ENCODE measurements around the gene GRIA1.

DNA sequence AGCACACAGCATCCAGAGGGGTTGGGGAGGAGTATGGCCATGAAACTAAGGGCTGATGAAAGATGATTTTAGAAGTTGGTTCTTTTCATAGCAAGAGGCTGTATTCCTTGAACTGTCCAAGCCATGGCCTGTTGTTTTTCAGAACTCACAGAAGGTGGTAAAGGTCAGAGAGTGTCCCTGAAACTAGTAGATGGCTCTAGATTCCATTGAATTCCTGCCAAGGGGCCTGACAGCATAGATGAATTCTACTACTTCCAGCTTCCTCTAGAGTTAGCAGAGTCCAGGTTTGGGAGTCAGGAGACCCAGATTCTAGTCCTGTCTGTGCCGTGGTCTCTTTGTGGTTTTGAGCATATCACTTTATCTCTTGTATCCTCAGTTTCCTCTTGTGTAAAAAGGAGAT is 101.6 kb downstream of the GRIA1 start:
- TF ChIP-seq, protein P1, sequence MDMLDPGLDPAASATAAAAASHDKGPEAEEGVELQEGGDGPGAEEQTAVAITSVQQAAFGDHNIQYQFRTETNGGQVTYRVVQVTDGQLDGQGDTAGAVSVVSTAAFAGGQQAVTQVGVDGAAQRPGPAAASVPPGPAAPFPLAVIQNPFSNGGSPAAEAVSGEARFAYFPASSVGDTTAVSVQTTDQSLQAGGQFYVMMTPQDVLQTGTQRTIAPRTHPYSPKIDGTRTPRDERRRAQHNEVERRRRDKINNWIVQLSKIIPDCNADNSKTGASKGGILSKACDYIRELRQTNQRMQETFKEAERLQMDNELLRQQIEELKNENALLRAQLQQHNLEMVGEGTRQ (CRISPR knock-in tag; IDR thresholded peaks at IDR 0.05): no peak
- TF ChIP-seq ETV6 (CRISPR knock-in tag; IDR thresholded peaks at IDR 0.05) (no peak), NFE2L1 (CRISPR knock-in tag; IDR thresholded peaks at IDR 0.05) (no peak), NR3C1 (CRISPR knock-in tag; conservative IDR thresholded peaks at IDR 0.05; ENCODE audit: low read depth) (no peak), FOXP1 (CRISPR knock-in tag; IDR thresholded peaks at IDR 0.05; ENCODE audit: borderline replicate concordance) (no peak), SOX15 (CRISPR knock-in tag; IDR thresholded peaks at IDR 0.05) (no peak), OVOL2 (CRISPR knock-in tag; IDR thresholded peaks at IDR 0.05; ENCODE audit: borderline replicate concordance) (no peak), IRF2 (CRISPR knock-in tag; IDR thresholded peaks at IDR 0.05; ENCODE audit: borderline replicate concordance, low read depth) (no peak), GABPB1 (CRISPR knock-in tag; IDR thresholded peaks at IDR 0.05) (no peak)
- TF ChIP-seq, protein P2, sequence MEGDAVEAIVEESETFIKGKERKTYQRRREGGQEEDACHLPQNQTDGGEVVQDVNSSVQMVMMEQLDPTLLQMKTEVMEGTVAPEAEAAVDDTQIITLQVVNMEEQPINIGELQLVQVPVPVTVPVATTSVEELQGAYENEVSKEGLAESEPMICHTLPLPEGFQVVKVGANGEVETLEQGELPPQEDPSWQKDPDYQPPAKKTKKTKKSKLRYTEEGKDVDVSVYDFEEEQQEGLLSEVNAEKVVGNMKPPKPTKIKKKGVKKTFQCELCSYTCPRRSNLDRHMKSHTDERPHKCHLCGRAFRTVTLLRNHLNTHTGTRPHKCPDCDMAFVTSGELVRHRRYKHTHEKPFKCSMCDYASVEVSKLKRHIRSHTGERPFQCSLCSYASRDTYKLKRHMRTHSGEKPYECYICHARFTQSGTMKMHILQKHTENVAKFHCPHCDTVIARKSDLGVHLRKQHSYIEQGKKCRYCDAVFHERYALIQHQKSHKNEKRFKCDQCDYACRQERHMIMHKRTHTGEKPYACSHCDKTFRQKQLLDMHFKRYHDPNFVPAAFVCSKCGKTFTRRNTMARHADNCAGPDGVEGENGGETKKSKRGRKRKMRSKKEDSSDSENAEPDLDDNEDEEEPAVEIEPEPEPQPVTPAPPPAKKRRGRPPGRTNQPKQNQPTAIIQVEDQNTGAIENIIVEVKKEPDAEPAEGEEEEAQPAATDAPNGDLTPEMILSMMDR (IDR thresholded peaks at IDR 0.05): no peak
- TF ChIP-seq, protein P3, sequence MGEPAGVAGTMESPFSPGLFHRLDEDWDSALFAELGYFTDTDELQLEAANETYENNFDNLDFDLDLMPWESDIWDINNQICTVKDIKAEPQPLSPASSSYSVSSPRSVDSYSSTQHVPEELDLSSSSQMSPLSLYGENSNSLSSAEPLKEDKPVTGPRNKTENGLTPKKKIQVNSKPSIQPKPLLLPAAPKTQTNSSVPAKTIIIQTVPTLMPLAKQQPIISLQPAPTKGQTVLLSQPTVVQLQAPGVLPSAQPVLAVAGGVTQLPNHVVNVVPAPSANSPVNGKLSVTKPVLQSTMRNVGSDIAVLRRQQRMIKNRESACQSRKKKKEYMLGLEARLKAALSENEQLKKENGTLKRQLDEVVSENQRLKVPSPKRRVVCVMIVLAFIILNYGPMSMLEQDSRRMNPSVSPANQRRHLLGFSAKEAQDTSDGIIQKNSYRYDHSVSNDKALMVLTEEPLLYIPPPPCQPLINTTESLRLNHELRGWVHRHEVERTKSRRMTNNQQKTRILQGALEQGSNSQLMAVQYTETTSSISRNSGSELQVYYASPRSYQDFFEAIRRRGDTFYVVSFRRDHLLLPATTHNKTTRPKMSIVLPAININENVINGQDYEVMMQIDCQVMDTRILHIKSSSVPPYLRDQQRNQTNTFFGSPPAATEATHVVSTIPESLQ (CRISPR knock-in tag; IDR thresholded peaks at IDR 0.05): no peak
- TF ChIP-seq, protein P4, sequence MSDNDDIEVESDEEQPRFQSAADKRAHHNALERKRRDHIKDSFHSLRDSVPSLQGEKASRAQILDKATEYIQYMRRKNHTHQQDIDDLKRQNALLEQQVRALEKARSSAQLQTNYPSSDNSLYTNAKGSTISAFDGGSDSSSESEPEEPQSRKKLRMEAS (CRISPR knock-in tag; IDR thresholded peaks at IDR 0.05): no peak

Data from WTC11 (cell line).